ENCODE data around the gene MYO7B.

The MYO7B gene

GRCh38 chr2:127504552-127505430, 30.7 kb upstream of the MYO7B start:
- no peak overlapping the region for H3K27ac ChIP-seq (ENCODE audit: low read depth, low read length, poor library complexity, severe bottlenecking)
- TF ChIP-seq CTCF (IDR thresholded peaks at IDR 0.05; ENCODE audit: low read length) (no peak), EZH2 (IDR thresholded peaks at IDR 0.05; ENCODE audit: borderline replicate concordance, low read length) (no peak)
- H3K9ac ChIP-seq (ENCODE audit: low read length), result no peak overlapping the region
- peaks cover 75% of the 10 kb centered on the region for H3K36me3 ChIP-seq (ENCODE audit: insufficient read depth, low read length)
- H3K4me2 ChIP-seq (ENCODE audit: low read length), result no peak overlapping the region
- no peaks in the 10 kb centered on the region for H3K27me3 ChIP-seq (ENCODE audit: insufficient read depth, low read length)
- peaks cover 6% of the 10 kb centered on the region; the same call in 1 of the 2 replicates for H4K20me1 ChIP-seq (ENCODE audit: insufficient read depth, low read length)
- H3K4me3 ChIP-seq (ENCODE audit: low read depth, low read length, poor library complexity, severe bottlenecking), result no peak overlapping the region
- no peaks in the 10 kb centered on the region for H3K4me1 ChIP-seq (ENCODE audit: insufficient read depth, low read length, severe bottlenecking)
- H3K9me2 ChIP-seq (ENCODE audit: low read depth, low read length), result no peaks in the 10 kb centered on the region
- H3K79me2 ChIP-seq (ENCODE audit: insufficient read depth, low read length), result peaks cover 34% of the 10 kb centered on the region
- no peaks in the 10 kb centered on the region for H3K9me3 ChIP-seq (ENCODE audit: low read length)
- no peaks in the 10 kb centered on the region for H3F3A ChIP-seq (ENCODE audit: insufficient read depth, low read length)
- H2AFZ ChIP-seq (ENCODE audit: low read length), result no peak overlapping the region

- no peaks in the 10 kb centered on the region for H3K27me3 ChIP-seq (ENCODE audit: insufficient read depth, low read length)
- H4K20me1 ChIP-seq (ENCODE audit: insufficient read depth, low read length), result peaks cover 6% of the 10 kb centered on the region; the same call in 1 of the 2 replicates
- TF ChIP-seq CTCF (IDR thresholded peaks at IDR 0.05; ENCODE audit: low read length) (no peak), EZH2 (IDR thresholded peaks at IDR 0.05; ENCODE audit: borderline replicate concordance, low read length) (no peak)
- peaks cover 59% of the 10 kb centered on the region for H3K36me3 ChIP-seq (ENCODE audit: insufficient read depth, low read length)
- no peaks in the 10 kb centered on the region for H3K9me3 ChIP-seq (ENCODE audit: low read length)
- H3K9me2 ChIP-seq (ENCODE audit: low read depth, low read length), result no peaks in the 10 kb centered on the region
- H3K4me3 ChIP-seq (ENCODE audit: low read depth, low read length, poor library complexity, severe bottlenecking), result no peak overlapping the region
- H3F3A ChIP-seq (ENCODE audit: insufficient read depth, low read length), result no peaks in the 10 kb centered on the region
- H2AFZ ChIP-seq (ENCODE audit: low read length), result no peak overlapping the region
- no peak overlapping the region for H3K9ac ChIP-seq (ENCODE audit: low read length)
- peaks cover 51% of the 10 kb centered on the region for H3K79me2 ChIP-seq (ENCODE audit: insufficient read depth, low read length)
- H3K4me1 ChIP-seq (ENCODE audit: insufficient read depth, low read length, severe bottlenecking), result no peaks in the 10 kb centered on the region
- no peak overlapping the region for H3K27ac ChIP-seq (ENCODE audit: low read depth, low read length, poor library complexity, severe bottlenecking)
- no peak overlapping the region for H3K4me2 ChIP-seq (ENCODE audit: low read length)
These were observed 29.0 kb upstream of the MYO7B start for GRCh38 chr2:127506510-127506909.

DNA sequence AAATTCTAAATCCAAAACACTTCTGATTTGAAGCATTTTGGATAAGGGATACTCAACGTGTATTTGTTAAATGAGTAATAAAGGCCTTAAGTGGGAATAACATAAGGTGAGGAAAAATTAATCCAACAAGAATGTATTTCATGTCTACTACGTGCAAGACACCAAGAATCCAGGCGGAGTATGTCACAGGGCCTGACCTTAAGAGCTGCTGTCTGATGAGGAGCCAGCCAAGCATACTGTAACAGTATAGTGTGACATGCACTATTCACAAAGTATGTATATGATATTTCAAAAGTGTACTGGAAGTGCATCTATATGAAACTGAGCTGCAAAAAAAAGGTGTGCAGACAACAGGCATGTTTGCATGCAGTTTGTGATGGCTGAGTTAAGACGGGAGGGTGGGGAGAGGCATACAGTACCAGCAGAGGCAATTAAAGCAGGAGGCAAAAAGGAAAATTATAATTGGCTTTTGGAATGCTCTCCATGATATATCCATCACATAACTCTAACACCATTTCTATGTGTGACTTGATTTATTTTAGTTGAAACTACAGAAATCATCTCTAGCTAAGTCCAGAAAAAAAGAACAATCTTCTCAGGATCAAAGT, 27.4 kb upstream of the MYO7B start:
- TF ChIP-seq CTCF (IDR thresholded peaks at IDR 0.05; ENCODE audit: low read length) (no peak), EZH2 (IDR thresholded peaks at IDR 0.05; ENCODE audit: borderline replicate concordance, low read length) (no peak)
- H3K36me3 ChIP-seq (ENCODE audit: insufficient read depth, low read length), result peaks cover 49% of the 10 kb centered on the region
- peaks cover 63% of the 10 kb centered on the region for H3K79me2 ChIP-seq (ENCODE audit: insufficient read depth, low read length)
- no peak overlapping the region for H3K9ac ChIP-seq (ENCODE audit: low read length)
- H3K9me3 ChIP-seq (ENCODE audit: low read length), result no peaks in the 10 kb centered on the region
- H3F3A ChIP-seq (ENCODE audit: insufficient read depth, low read length), result no peaks in the 10 kb centered on the region
- no peaks in the 10 kb centered on the region for H3K27me3 ChIP-seq (ENCODE audit: insufficient read depth, low read length)
- no peak overlapping the region for H3K4me3 ChIP-seq (ENCODE audit: low read depth, low read length, poor library complexity, severe bottlenecking)
- H3K9me2 ChIP-seq (ENCODE audit: low read depth, low read length), result no peaks in the 10 kb centered on the region
- H3K4me2 ChIP-seq (ENCODE audit: low read length), result no peak overlapping the region
- H4K20me1 ChIP-seq (ENCODE audit: insufficient read depth, low read length), result peaks cover 6% of the 10 kb centered on the region; the same call in 1 of the 2 replicates
- no peaks in the 10 kb centered on the region for H3K4me1 ChIP-seq (ENCODE audit: insufficient read depth, low read length, severe bottlenecking)
- H3K27ac ChIP-seq (ENCODE audit: low read depth, low read length, poor library complexity, severe bottlenecking), result no peak overlapping the region
- H2AFZ ChIP-seq (ENCODE audit: low read length), result no peak overlapping the region

Data from OCI-LY1 (cell line).